Adipocyte (in vitro differentiated cells): Measurements from ENCODE around the gene VIM.

Experiments used
- DNase-seq: peaks from one replicate; pipeline ENCODE4 v3.0.0-alpha.2; 2015; ENCODE audit warnings: low read depth
- H3K27me3 ChIP-seq: replicated peaks from 2 replicates; pipeline ENCODE4 v1.7.0; 2013; ENCODE audit warnings: mild to moderate bottlenecking, low read length, moderate library complexity; ENCODE audit not compliant: control insufficient read depth, insufficient read depth
- H3K36me3 ChIP-seq: 2 replicates; pipeline ENCODE4 v1.7.0; 2013; ENCODE audit warnings: low read length, mild to moderate bottlenecking, moderate library complexity; ENCODE audit not compliant: control insufficient read depth, insufficient read depth, severe bottlenecking
- H3K4me1 ChIP-seq: 2 replicates; pipeline ENCODE4 v1.7.0; 2013; ENCODE audit warnings: mild to moderate bottlenecking, low read length, moderate library complexity; ENCODE audit not compliant: control insufficient read depth, insufficient read depth
- H3K4me3 ChIP-seq: 2 replicates; pipeline ENCODE4 v1.7.0; 2013; ENCODE audit warnings: mild to moderate bottlenecking, low read length, moderate library complexity
- H3K9ac ChIP-seq: 2 replicates; pipeline ENCODE4 v1.7.0; 2013; ENCODE audit warnings: mild to moderate bottlenecking, low read length, moderate library complexity
- H3K9me3 ChIP-seq: 2 replicates; pipeline ENCODE4 v1.7.0; 2013; ENCODE audit warnings: mild to moderate bottlenecking, low read length, moderate library complexity; ENCODE audit not compliant: control insufficient read depth

The VIM gene

DNA sequence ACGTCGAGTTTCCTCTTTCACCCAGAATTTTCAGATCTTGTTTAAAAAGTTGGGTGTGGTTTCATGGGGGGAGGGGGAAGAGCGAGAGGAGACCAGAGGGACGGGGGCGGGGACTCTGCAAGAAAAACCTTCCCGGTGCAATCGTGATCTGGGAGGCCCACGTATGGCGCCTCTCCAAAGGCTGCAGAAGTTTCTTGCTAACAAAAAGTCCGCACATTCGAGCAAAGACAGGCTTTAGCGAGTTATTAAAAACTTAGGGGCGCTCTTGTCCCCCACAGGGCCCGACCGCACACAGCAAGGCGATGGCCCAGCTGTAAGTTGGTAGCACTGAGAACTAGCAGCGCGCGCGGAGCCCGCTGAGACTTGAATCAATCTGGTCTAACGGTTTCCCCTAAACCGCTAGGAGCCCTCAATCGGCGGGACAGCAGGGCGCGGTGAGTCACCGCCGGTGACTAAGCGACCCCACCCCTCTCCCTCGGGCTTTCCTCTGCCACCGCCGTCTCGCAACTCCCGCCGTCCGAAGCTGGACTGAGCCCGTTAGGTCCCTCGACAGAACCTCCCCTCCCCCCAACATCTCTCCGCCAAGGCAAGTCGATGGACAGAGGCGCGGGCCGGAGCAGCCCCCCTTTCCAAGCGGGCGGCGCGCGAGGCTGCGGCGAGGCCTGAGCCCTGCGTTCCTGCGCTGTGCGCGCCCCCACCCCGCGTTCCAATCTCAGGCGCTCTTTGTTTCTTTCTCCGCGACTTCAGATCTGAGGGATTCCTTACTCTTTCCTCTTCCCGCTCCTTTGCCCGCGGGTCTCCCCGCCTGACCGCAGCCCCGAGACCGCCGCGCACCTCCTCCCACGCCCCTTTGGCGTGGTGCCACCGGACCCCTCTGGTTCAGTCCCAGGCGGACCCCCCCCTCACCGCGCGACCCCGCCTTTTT lies at the start of gene VIM:
TSS of gene VIM (plus strand) at position 151 of the 925 bp plus-strand sequence. CDS start 1,182 bp downstream, outside the sequence.
- H3K9me3 ChIP-seq = no peaks in the 10 kb centered on the region
- peaks cover 33% of the 10 kb centered on the region for H3K36me3 ChIP-seq
- peak within 1 kb of the TSS; percentile 88 for H3K4me3 ChIP-seq
- no peaks in the 10 kb centered on the region for H3K27me3 ChIP-seq
- DNase-seq = peak; percentile 98
- H3K4me1 ChIP-seq = peaks cover 28% of the 10 kb centered on the region
- peak within 1 kb of the TSS; percentile 98 for H3K9ac ChIP-seq

DNA sequence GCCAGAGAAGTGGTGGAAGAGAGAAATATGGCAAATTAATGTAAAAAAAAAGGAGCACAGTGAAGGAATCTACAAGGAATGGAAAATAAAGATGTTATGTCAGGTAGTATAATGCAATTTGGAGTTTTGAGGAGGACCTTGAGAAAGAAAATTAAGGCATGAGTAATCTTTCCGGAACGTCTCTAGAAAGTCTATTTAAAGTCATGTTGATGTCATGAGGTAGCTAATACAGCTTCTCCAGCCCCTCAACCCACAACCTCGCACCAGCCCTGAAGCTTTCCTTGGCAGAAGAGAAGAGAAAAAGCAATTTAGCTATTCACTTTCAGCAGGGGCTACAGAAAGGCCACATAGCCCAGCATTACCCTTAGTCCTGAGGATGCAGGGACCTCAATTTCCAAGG lies 49.0 kb upstream of the VIM start:
- no peak overlapping the region for H3K9ac ChIP-seq
- no peaks in the 10 kb centered on the region for H3K27me3 ChIP-seq
- peaks cover 32% of the 10 kb centered on the region for H3K4me1 ChIP-seq
- no peaks in the 10 kb centered on the region for H3K36me3 ChIP-seq
- no peaks in the 10 kb centered on the region for H3K9me3 ChIP-seq
- DNase-seq = peak; percentile 25
- no peak overlapping the region for H3K4me3 ChIP-seq

DNA sequence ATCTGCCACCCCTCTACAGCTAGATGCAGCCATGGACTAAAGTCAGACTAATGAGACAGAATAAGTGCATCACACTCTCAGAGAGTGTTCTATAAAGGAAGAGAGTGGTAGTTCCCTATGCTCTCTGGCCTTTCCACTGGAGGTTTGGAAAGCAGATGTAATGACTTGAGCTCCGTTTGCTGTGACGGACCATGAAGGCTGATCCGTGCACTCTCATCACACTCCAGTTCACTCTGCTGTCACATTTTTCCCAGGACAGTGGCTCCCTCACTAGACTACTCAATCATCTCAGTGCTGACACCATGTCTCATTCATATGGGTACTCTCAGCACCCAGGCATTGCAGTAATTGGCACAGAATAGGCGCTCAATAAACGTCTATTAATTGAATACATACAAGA lies 46.9 kb upstream of the VIM start:
- no peak overlapping the region for H3K9ac ChIP-seq
- peaks cover 11% of the 10 kb centered on the region for H3K4me1 ChIP-seq
- no peaks in the 10 kb centered on the region for H3K36me3 ChIP-seq
- no peak overlapping the region for H3K4me3 ChIP-seq
- DNase-seq = no peak
- H3K9me3 ChIP-seq = no peaks in the 10 kb centered on the region
- H3K27me3 ChIP-seq = no peaks in the 10 kb centered on the region

DNA sequence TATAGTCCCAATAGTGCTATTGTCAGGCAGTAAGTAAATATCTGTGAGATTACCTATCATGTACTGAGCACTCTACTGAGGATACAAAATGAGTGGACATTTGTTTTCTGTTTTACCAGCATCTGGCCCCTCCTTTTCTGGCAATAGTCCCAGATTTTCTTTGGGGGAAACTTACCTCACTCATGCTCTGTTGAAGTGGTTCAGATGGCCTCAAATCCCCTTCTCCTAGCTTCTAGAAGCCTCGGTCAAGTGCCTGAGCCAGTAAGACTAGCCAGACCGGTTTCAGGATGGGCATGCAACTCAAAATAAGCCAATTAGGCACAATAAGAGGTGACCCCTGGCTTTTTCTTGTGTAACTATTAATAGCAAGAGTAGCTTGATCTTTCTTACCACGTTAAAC lies 46.3 kb upstream of the VIM start:
- Histone ChIP-seq H3K4me3 (no peak overlapping the region), H3K9me3 (no peaks in the 10 kb centered on the region), H3K36me3 (no peaks in the 10 kb centered on the region), H3K27me3 (no peaks in the 10 kb centered on the region), H3K9ac (no peak overlapping the region), H3K4me1 (peaks cover 7% of the 10 kb centered on the region)
- no peak for DNase-seq

DNA sequence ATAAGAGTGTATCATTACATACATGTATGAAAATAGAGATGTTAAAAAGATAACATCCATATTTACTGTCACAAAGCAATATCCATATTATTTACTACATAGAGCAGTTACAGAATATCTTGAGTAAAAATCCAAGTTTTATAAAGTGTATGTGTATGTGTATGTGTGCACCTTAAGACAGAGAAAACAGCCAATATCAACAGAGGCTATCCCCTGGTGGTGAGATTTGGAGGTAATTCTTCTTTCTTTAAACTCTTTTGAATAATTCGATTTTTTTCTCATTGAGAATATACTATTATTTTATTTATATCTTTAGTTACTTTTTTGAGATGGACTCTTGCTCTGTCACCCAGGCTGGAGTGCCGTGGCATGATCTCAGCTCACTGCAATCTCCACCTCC lies 44.9 kb upstream of the VIM start:
- DNase-seq = no peak
- H3K9me3 ChIP-seq = no peaks in the 10 kb centered on the region
- H3K9ac ChIP-seq = no peak overlapping the region
- no peak overlapping the region for H3K4me3 ChIP-seq
- H3K4me1 ChIP-seq = peaks cover 7% of the 10 kb centered on the region
- H3K36me3 ChIP-seq = no peaks in the 10 kb centered on the region
- H3K27me3 ChIP-seq = no peaks in the 10 kb centered on the region

DNA sequence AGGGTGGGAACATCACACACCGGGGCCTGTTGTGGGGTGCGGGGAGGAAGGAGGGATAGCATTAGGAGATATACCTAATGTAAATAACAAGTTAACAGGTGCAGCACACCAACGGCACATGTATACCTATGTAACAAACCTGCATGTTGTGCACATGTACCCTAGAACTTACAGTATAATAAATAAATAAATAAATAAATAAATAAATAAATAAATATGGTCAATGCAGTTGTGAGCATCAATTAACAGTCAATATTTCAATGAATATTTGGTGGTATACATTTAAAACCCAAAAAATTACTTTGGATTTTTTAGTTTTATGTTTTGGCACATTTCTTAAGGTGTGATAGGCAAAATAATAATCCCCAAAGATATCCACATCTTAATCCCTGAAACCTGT lies 42.2 kb upstream of the VIM start:
- Histone ChIP-seq H3K4me3 (no peak overlapping the region), H3K4me1 (no peaks in the 10 kb centered on the region), H3K9ac (no peak overlapping the region), H3K27me3 (no peaks in the 10 kb centered on the region), H3K9me3 (no peaks in the 10 kb centered on the region), H3K36me3 (no peaks in the 10 kb centered on the region)
- no peak for DNase-seq

DNA sequence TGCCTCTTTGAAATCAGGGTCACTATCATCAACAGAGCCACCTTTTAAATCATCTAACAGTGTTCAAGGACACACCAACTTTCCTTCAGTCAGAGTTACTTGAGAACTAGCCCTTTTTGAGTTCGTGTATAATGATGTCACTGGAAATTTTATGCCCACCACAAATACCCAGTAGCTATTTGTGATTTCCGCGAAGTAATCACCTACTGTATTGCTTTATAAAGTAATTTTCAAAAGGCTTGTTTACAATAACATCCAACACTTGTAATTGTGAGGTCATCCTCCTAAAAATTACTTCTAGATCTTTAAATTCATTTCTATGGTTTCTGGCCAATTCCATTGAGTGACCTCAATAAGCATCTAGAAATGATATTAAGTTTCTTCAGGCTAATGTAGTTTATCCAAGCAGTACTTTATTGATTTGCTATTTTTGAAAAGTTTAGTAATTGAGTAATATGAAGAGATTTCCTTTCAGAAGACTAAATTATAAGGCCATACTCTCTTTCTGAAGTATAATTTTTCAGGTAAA lies 39.3 kb upstream of the VIM start:
- H3K4me1 ChIP-seq = no peaks in the 10 kb centered on the region
- no peak overlapping the region for H3K9ac ChIP-seq
- no peak overlapping the region for H3K4me3 ChIP-seq
- DNase-seq = no peak
- H3K27me3 ChIP-seq = no peaks in the 10 kb centered on the region
- H3K36me3 ChIP-seq = no peaks in the 10 kb centered on the region
- H3K9me3 ChIP-seq = no peaks in the 10 kb centered on the region

DNA sequence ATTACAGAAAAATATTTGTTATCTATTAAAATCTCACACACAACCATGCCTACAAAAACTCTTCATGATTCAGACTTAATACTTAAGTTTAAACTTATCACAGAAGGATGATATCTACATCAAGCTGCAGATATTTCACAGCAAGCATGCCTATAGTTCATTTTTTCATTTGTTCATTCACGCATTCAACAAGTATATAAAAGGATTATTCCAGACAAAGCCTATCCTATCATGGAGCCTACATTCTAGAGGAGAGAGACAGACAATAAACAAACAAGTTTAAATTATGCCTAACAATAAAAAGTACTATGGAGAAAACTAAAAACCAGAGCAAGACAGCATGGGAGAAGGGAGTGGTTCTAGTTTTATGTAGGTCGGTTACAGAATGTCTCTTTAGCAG lies 37.4 kb upstream of the VIM start:
- no peaks in the 10 kb centered on the region for H3K9me3 ChIP-seq
- no peak overlapping the region for H3K9ac ChIP-seq
- no peak for DNase-seq
- no peak overlapping the region for H3K4me3 ChIP-seq
- H3K27me3 ChIP-seq = no peaks in the 10 kb centered on the region
- H3K4me1 ChIP-seq = no peaks in the 10 kb centered on the region
- no peaks in the 10 kb centered on the region for H3K36me3 ChIP-seq

DNA sequence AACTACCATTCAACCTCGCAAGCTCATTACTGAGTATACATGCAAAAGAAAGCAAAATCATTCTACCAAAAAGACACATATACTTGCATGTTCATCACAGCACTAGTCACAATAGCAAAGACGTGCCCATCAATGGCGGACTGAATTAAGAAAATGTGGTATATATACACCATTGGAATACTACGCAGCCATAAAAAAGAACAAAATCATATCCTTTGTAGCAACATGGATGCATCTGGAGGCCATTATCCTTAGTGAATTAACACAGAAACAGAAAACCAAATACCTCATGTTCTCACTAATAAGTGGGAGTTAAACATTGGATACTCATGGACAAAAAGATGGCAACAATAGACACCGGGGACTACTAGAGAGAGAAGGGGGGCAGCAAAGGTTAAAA lies 33.0 kb upstream of the VIM start:
- Histone ChIP-seq H3K36me3 (no peaks in the 10 kb centered on the region), H3K4me3 (no peak overlapping the region), H3K4me1 (peaks cover 23% of the 10 kb centered on the region), H3K9me3 (no peaks in the 10 kb centered on the region), H3K9ac (no peak overlapping the region), H3K27me3 (no peaks in the 10 kb centered on the region)
- no peak for DNase-seq

DNA sequence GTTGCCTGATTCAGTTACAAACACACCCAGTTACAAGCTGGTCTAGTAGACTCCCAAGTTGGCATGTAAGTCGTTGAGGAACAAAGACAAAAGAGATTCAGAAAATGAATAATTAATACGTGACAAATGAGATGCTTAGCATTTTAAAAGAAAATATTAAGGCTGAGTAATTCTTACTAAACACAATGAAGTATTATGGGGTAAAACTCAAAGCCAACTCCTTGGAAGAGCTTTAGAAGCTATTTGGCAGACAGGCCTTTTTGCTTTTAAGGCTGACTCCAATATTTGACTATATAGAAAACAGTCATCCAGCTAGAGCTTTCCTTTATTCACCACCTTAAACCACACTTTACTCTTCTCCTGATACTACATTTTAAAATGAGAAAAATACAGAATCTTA lies 32.0 kb upstream of the VIM start:
- Histone ChIP-seq H3K36me3 (no peaks in the 10 kb centered on the region), H3K9me3 (no peaks in the 10 kb centered on the region), H3K4me3 (no peak overlapping the region), H3K4me1 (peaks cover 33% of the 10 kb centered on the region), H3K9ac (peak overlapping the region; percentile 26), H3K27me3 (no peaks in the 10 kb centered on the region)
- no peak for DNase-seq

DNA sequence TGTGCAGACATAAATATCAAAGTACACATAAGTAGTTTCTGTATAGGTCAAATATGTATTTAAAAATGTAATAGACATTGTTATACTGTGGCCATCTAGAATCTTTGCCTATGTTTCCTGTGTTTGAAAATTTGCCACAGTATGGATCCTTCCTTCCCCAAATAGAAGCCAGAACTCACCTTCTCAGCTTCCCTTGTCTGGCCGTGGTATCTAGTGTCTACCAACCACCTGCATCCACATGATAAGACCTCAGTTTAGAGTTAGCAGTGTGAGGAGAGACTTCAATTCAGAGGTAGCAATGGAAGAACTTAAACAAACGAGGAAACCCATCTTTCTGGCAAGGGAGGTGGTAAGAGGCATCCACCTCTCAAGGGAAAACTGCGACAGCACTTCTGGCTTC lies 31.5 kb upstream of the VIM start:
- Histone ChIP-seq H3K9ac (no peak overlapping the region), H3K27me3 (no peaks in the 10 kb centered on the region), H3K9me3 (no peaks in the 10 kb centered on the region), H3K4me1 (peaks cover 34% of the 10 kb centered on the region), H3K36me3 (no peaks in the 10 kb centered on the region), H3K4me3 (no peak overlapping the region)
- DNase-seq = no peak
